Lung (tissue), 12 donors: ENCODE measurements around the gene PLAAT3. TPM values are rescaled to one million over a fixed set of nuclear protein-coding genes. Genes with fewer than 3 reads are reported as not detected.
A peak's percentile ranks its signal among the peaks of the same experiment; 100 is the strongest.

Experiments used
- ATAC-seq: fragments of 200-7000 bp; cut with Tn5 transposase; one replicate; pipeline ENCODE4 v1.9.1; 2020; ENCODE audit warnings: moderate number of reproducible peaks; ENCODE audit not compliant: insufficient read depth, low FRiP score
- DNase-seq, 3 donors: peaks; one replicate each; pipeline ENCODE4 v3.0.0-alpha.2; 2013 to 2017
- H3K27ac ChIP-seq, 2 donors: one replicate each; pipeline ENCODE4 v1.5.1; 2013; ENCODE audit warnings: mild to moderate bottlenecking in 2 of 2, moderate library complexity in 2 of 2, control low read depth in 1 of 2, inconsistent platforms in 1 of 2, low read depth in 1 of 2, low read length in 1 of 2
- H3K27me3 ChIP-seq, 3 donors: one replicate each; pipeline ENCODE4 v1.5.1; 2013; ENCODE audit warnings: low read length in 2 of 3; ENCODE audit not compliant: control insufficient read depth in 3 of 3, insufficient read depth in 3 of 3
- H3K36me3 ChIP-seq, 4 donors: one replicate each; pipeline ENCODE4 v1.5.1; 2013; ENCODE audit warnings: low read length in 4 of 4, mild to moderate bottlenecking in 1 of 4, moderate library complexity in 1 of 4; ENCODE audit not compliant: control insufficient read depth in 4 of 4, insufficient read depth in 4 of 4
- H3K4me1 ChIP-seq, 5 donors: one replicate each; pipeline ENCODE4 v1.5.1; 2013; ENCODE audit warnings: low read length in 5 of 5, mild to moderate bottlenecking in 2 of 5, moderate library complexity in 1 of 5; ENCODE audit not compliant: control insufficient read depth in 5 of 5, insufficient read depth in 5 of 5
- H3K4me3 ChIP-seq: one replicate; pipeline ENCODE4 v1.5.1; 2013; ENCODE audit warnings: mild to moderate bottlenecking, control low read depth, moderate library complexity
- H3K9ac ChIP-seq, 2 donors: one replicate each; pipeline ENCODE4 v1.5.1; 2013; ENCODE audit warnings: low read length in 2 of 2, control low read depth in 1 of 2; ENCODE audit not compliant: insufficient read depth in 1 of 2
- H3K9me3 ChIP-seq, 4 donors: one replicate each; pipeline ENCODE4 v1.5.1; 2013; ENCODE audit warnings: low read length in 3 of 4, mild to moderate bottlenecking in 1 of 4, moderate library complexity in 1 of 4; ENCODE audit not compliant: control insufficient read depth in 4 of 4, insufficient read depth in 3 of 4
- WGBS, 2 donors: extraction: QIAGEN DNeasy Blood & Tissue Kit; methylation state at CpG; one replicate each; pipeline ENCODE4 v1.1.7; 2013; 5-methylcytosine and 5-hydroxymethylcytosine counted together
- polyA plus RNA-seq, 2 donors: library from polyadenylated mRNA; stranded (reverse); fragments of 200-250 nt; gene quantifications; one replicate each; pipeline ENCODE4 v1.2.1, GENCODE V29; 2013
- total RNA-seq, 2 donors: library from RNA; depleted of rRNA in 1 of 2; stranded (reverse); fragments of >200 nt in 1 of 2; gene quantifications; one replicate each; pipeline ENCODE4 v1.2.1, GENCODE V29; 2014 to 2021
- TF ChIP-seq, protein P1 (sequence below): IDR thresholded peaks from 2 replicates; pipeline ENCODE4 v1.5.1; 2012; ENCODE audit warnings: mild to moderate bottlenecking; ENCODE audit errors: control extremely low read depth, extremely low read depth
- donor health status: control.
- donor health status: control.
- donor health status: Bipolar disorder and iron deficiency.
- donor health status: healthy.
- donor health status: DM: yes; HTN: yes; CAD: no.

The PLAAT3 gene
- total and polyA plus RNA-seq, 4 donors, result 12.7 to 232 (median 89.8) TPM

DNA sequence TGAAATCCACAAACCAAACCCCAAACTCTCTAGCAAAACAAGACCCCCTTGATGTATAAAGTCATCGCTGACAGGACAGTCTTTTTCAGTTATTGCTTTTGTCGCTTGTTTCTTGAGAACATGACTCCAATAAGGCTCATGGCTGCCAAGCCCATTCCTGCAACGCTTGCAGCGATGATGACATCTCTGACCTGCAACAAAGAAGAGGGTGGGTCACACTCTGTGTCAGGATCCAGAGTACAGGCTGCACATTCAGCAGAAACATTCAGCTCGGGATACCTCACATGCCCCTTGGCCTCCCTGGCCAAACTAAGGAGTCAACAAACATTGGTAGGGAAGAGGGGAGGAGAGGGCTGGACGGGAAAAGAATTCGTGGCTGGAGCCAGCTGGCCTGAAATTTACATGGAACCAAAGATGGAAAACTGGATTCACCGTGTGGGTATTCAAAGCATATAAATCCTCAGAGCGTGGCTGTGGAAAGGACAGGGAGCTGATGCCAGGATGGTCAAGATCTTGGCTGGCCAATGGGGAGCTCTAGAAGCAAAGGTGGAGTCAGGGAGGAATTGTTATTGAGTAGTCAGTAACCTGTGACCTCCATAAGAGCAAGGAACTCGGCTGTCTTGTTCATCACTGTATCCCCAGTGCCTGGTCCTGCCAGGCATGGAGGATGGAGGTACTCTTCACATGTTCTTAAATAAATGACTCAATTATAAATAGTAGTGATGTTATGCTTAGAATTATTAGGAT is 39.2 kb downstream of the PLAAT3 start:
- Histone ChIP-seq H3K36me3 (peaks cover 0 to 3% (median 0%) of the 10 kb centered on the region in 4 donors), H3K27me3 (peaks cover 0 to 3% (median 0%) of the 10 kb centered on the region in 3 donors), H3K4me3 (no peak overlapping the region), H3K9ac (peak overlapping the region in 1 of 2 donors; percentile 35), H3K27ac (peak overlapping the region; percentile 43 to 78), H3K4me1 (peaks cover 0 to 14% (median 6%) of the 10 kb centered on the region in 5 donors), H3K9me3 (peaks cover 0 to 2% (median 0%) of the 10 kb centered on the region in 4 donors)
- TF ChIP-seq, protein P1, sequence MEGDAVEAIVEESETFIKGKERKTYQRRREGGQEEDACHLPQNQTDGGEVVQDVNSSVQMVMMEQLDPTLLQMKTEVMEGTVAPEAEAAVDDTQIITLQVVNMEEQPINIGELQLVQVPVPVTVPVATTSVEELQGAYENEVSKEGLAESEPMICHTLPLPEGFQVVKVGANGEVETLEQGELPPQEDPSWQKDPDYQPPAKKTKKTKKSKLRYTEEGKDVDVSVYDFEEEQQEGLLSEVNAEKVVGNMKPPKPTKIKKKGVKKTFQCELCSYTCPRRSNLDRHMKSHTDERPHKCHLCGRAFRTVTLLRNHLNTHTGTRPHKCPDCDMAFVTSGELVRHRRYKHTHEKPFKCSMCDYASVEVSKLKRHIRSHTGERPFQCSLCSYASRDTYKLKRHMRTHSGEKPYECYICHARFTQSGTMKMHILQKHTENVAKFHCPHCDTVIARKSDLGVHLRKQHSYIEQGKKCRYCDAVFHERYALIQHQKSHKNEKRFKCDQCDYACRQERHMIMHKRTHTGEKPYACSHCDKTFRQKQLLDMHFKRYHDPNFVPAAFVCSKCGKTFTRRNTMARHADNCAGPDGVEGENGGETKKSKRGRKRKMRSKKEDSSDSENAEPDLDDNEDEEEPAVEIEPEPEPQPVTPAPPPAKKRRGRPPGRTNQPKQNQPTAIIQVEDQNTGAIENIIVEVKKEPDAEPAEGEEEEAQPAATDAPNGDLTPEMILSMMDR, result no peak
- ATAC-seq (peak; percentile 64), DNase-seq (no peak)
- 59 to 79% methylated on average over 10 of the region's 10 CpGs for WGBS, 2 donors

DNA sequence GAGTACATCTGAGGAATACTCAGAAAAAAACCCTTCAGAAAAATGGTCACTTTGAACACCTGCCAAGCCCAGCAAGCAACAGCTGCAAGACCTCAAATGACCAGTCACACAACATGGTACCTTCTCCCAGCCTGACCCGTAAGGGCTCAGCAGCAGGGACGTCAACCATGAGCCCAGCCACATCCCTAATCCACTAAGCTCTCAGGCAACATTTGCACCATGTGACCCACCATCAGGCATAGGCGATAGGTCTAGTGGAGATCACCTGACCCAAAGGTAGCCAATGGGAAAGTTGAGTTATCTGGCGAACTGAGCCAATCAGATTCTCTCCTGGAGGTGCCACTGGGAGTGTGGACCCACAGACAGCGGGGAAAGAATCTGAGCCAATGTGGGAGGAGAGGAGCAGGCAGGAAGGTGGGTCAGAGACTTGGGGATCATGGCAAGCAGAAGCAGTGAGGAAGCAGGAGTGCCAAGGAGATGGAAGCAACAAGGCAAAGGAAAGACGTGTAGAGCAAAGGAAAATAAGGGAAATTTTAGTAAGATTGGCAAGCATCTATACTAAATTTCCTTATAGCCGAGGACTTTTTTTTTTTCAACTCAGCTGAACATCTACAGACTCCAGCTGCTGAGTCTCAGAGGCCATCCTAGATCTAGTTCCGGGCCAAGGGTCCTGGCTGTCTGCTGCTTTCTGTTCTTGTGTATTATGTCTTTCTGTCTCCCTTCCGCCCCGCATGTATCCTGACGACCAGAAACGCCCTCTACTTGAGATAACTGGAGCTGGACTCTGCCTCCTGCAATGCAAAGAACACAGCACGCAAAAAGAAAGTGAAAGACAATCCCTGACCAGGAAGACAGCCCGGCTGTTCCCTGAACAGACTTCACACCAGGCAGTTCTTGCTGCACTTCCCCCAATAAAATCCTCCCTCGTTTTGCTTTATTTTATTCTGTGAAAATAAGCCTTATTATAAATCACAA is 40.1 kb downstream of the PLAAT3 start:
- H3K9me3 ChIP-seq, result no peaks in the 10 kb centered on the region
- peak overlapping the region in 1 of 2 donors; percentile 48 for H3K9ac ChIP-seq
- 35 to 36% methylated on average over 15 of the region's 15 CpGs for WGBS, 2 donors
- peaks cover 0 to 5% (median 0%) of the 10 kb centered on the region in 3 donors for H3K27me3 ChIP-seq
- H3K4me3 ChIP-seq, result no peak overlapping the region
- H3K27ac ChIP-seq, result peak overlapping the region; percentile 43 to 72
- H3K36me3 ChIP-seq, result no peaks in the 10 kb centered on the region
- peak; percentile 81 to 94 (median 92) for DNase-seq
- TF ChIP-seq, protein P1, result peak; percentile 6
- peak; percentile 88 for ATAC-seq
- peaks cover 0 to 14% (median 6%) of the 10 kb centered on the region in 5 donors for H3K4me1 ChIP-seq

DNA sequence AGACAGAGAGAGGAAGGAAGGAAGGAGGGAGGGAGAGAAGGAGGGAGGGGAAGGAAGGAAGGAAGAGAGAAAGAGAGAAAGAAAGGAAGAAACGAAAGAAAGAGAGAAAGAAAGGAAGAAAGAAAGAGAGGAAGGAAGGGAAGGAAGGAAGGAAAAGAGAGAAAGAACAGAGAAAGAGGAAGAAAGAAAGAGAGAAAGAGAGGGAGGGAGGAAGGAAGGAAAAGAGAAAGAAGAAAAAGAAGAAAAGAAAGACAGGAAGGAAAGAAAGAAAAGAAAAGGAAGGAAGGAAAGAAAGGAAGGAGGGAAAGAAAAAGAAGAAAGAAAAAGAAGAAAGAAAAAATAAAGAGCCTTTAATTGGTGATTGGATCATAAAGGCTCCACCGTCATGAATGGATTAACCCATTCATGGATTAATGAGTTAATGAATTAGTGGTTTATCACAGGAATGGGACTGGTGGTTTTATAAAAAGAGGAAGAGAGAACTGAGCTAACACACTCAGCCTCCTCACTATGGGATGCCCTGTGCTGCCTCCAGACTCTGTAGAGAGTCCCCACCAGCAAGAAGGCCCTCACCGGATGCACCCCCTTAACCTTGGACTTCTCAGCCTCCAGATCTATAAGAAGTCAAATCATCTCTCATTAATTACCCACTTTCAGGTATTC is 42.1 kb downstream of the PLAAT3 start:
- TF ChIP-seq, protein P1, result no peak
- 45 to 55% methylated on average over 3 of the region's 3 CpGs for WGBS, 2 donors
- ATAC-seq (no peak), DNase-seq (no peak)
- no peak overlapping the region for H3K4me3 ChIP-seq
- H3K9me3 ChIP-seq, result no peaks in the 10 kb centered on the region
- H3K4me1 ChIP-seq, result peaks cover 0 to 14% (median 6%) of the 10 kb centered on the region in 5 donors
- no peak overlapping the region for H3K27ac ChIP-seq
- peaks cover 0 to 5% (median 0%) of the 10 kb centered on the region in 3 donors for H3K27me3 ChIP-seq
- H3K36me3 ChIP-seq, result no peaks in the 10 kb centered on the region
- H3K9ac ChIP-seq, result no peak overlapping the region
